Progenitor cell of endocrine pancreas (in vitro differentiated cells): ENCODE data around the gene C2orf72. TPM values are rescaled to one million over a fixed set of nuclear protein-coding genes. Genes with fewer than 3 reads are reported as not detected.

ENCODE experiments used
- DNase-seq: peaks from one replicate; pipeline ENCODE4 v3.0.0; 2021; ENCODE audit warnings: low spot score; ENCODE audit not compliant: unreplicated experiment
- H3K27ac Mint-ChIP-seq: 2 replicates; pipeline ENCODE4 v1.8.0; 2021; ENCODE audit warnings: mild to moderate bottlenecking, moderate library complexity, mixed read lengths
- H3K27me3 Mint-ChIP-seq: 2 replicates; pipeline ENCODE4 v1.8.0; 2021; ENCODE audit warnings: mixed read lengths
- H3K36me3 Mint-ChIP-seq: 2 replicates; pipeline ENCODE4 v1.8.0; 2022; ENCODE audit warnings: mixed read lengths; ENCODE audit not compliant: insufficient read depth
- H3K4me1 Mint-ChIP-seq: 2 replicates; pipeline ENCODE4 v1.8.0; 2021; ENCODE audit warnings: low read depth, mixed read lengths
- H3K4me3 Mint-ChIP-seq: 2 replicates; pipeline ENCODE4 v1.8.0; 2021; ENCODE audit warnings: low read depth, mild to moderate bottlenecking, moderate library complexity, mixed read lengths
- H3K9me3 Mint-ChIP-seq: 2 replicates; pipeline ENCODE4 v1.8.0; 2021; ENCODE audit warnings: low read depth, mixed read lengths
- CTCF ChIP-seq: fragments of 200-600 bp; sonication (generic); IDR thresholded peaks from one replicate; pipeline ENCODE4 v1.5.0; 2021; ENCODE audit warnings: antibody characterized with exemption, mild to moderate bottlenecking; ENCODE audit not compliant: unreplicated experiment
- total RNA-seq: library from RNA; stranded (reverse); gene quantifications from 2 replicates; pipeline ENCODE4 v1.2.1, GENCODE V29; 2021

Gene C2orf72
- total RNA-seq, 1 donor from 2014 or later: 11.1 TPM

- Mint-ChIP-seq H3K9me3 (no peaks in the 10 kb centered on the region), H3K4me3 (peak overlapping the region; percentile 69), H3K36me3 (peaks cover 4% of the 10 kb centered on the region), H3K27ac (no peak overlapping the region), H3K4me1 (peaks cover 13% of the 10 kb centered on the region), H3K27me3 (peaks cover 41% of the 10 kb centered on the region)
- TF ChIP-seq CTCF: no peak
- no peak for DNase-seq
Measured at GRCh38 chr2:231038483-231039293, 1.4 kb downstream of the C2orf72 start.

DNA sequence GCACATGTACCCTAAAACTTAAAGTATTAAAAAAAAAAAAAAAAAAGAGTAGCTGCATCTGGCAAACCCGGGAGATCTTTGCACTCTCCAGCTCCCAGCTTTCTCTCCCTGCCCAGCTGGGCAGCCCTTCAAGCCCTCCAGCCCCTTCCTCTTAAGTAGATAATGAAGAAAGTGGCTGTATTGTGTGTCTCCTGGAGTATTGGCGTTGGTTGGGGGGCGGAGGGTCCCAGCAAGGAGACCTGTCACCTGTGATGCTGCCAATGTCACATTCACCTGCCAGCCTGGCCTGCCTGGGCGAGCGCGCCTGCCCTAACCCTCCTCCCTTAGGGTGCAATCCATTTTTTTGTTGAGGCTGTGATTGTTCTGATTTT is 2.0 kb downstream of the C2orf72 start:
- Mint-ChIP-seq H3K27ac (no peak overlapping the region), H3K4me1 (peaks cover 7% of the 10 kb centered on the region), H3K27me3 (peaks cover 41% of the 10 kb centered on the region), H3K9me3 (no peaks in the 10 kb centered on the region), H3K4me3 (no peak overlapping the region), H3K36me3 (peaks cover 4% of the 10 kb centered on the region)
- DNase-seq: no peak
- TF ChIP-seq CTCF: no peak

DNA sequence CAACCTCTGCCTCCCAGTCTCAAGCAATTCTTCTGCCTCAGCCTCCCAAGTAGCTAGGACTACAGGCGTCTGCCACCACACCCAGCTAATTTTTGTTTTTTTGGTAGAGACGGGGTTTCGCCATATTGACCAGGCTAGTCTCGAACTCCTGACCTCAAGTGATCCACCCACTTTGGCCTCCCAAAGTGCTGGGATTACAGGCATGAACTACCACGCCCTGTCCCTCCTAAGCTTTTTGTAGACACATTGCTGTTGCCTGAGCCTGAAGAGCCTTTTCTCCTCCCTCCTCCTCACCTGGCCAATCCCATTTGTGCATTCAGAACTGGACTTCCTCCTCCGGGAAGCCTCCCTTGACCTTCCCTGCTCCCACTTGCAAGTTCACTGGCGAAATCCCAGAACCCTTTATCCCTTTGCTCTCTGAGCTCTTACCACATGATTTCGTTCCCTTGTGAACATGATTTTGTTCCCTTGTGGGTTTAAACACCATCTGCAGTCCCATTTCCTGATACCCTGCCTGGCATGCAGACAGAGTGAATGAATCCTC is 2.6 kb downstream of the C2orf72 start:
- Mint-ChIP-seq H3K27ac (no peak overlapping the region), H3K36me3 (peaks cover 4% of the 10 kb centered on the region), H3K27me3 (peaks cover 41% of the 10 kb centered on the region), H3K4me1 (peaks cover 4% of the 10 kb centered on the region), H3K4me3 (no peak overlapping the region), H3K9me3 (no peaks in the 10 kb centered on the region)
- DNase-seq: no peak
- TF ChIP-seq CTCF: no peak

DNA sequence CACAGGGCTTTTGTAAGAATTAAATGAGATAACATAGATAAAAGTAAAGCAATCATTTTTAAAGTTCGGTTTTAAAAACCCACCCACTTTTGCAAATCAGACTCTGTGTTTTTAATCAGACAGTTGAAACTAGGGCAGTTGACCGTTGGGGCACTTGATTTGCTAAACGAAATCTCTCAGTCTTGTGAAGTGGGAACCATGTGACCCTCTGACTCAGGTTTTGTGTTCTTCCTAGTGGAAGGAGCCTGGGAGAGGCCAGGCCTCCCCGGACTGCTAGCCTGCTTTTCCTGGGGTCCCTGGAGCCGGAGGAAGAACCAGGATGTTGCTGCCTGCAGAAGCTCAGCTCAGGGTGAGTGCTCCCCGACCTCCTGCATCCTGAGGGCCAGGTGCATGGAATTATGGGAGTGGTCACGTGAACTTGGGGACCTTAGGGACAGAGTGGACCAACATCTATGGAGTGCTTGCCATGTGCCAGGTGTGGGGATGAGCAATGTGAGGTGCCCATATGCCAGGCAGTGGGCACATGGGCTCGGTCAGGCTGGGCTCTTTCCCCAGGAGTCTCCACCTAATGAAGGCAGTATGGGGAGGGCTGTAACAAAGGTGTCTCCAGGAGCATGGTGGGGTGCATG is 3.9 kb downstream of the C2orf72 start:
- H3K27me3 Mint-ChIP-seq: peaks cover 34% of the 10 kb centered on the region
- TF ChIP-seq CTCF: no peak
- H3K27ac Mint-ChIP-seq: no peak overlapping the region
- peaks cover 4% of the 10 kb centered on the region for H3K36me3 Mint-ChIP-seq
- DNase-seq: no peak
- H3K4me1 Mint-ChIP-seq: peaks cover 3% of the 10 kb centered on the region
- H3K4me3 Mint-ChIP-seq: no peak overlapping the region
- H3K9me3 Mint-ChIP-seq: no peaks in the 10 kb centered on the region

- H3K4me3 Mint-ChIP-seq: no peak overlapping the region
- peaks cover 9% of the 10 kb centered on the region for H3K4me1 Mint-ChIP-seq
- TF ChIP-seq CTCF: no peak
- no peak for DNase-seq
- H3K36me3 Mint-ChIP-seq: peaks cover 4% of the 10 kb centered on the region
- H3K27me3 Mint-ChIP-seq: peaks cover 16% of the 10 kb centered on the region
- no peaks in the 10 kb centered on the region for H3K9me3 Mint-ChIP-seq
- H3K27ac Mint-ChIP-seq: no peak overlapping the region
Measured at GRCh38 chr2:231043796-231044195, 6.5 kb downstream of the C2orf72 start.
